Glutamatergic neuron (in vitro differentiated cells): Measurements from ENCODE around the gene ZNF619. TPM values are rescaled to one million over a fixed set of nuclear protein-coding genes. Genes with fewer than 3 reads are reported as not detected.
A peak's percentile ranks its signal among the peaks of the same experiment; 100 is the strongest.
"Not testable (repeated sequence)": the region's sequence is repeated elsewhere in the genome, so short reads cannot be mapped to it uniquely, and the experiment has no call there.

Experiments used
- DNase-seq: peaks from one replicate; pipeline ENCODE4 v3.0.0; 2022
- H3K27ac Mint-ChIP-seq: one replicate; pipeline ENCODE4 v1.8.0; 2020; ENCODE audit warnings: mild to moderate bottlenecking, mixed read lengths, inconsistent platforms; ENCODE audit not compliant: unreplicated experiment
- H3K27me3 Mint-ChIP-seq: one replicate; pipeline ENCODE4 v1.8.0; 2020; ENCODE audit warnings: mild to moderate bottlenecking, moderate library complexity, mixed read lengths, inconsistent platforms; ENCODE audit not compliant: unreplicated experiment
- H3K36me3 Mint-ChIP-seq: one replicate; pipeline ENCODE4 v1.8.0; 2020; ENCODE audit warnings: mild to moderate bottlenecking, mixed read lengths, inconsistent platforms; ENCODE audit not compliant: unreplicated experiment
- H3K4me1 Mint-ChIP-seq: one replicate; pipeline ENCODE4 v1.8.0; 2020; ENCODE audit warnings: mild to moderate bottlenecking, low read depth, mixed read lengths, inconsistent platforms; ENCODE audit not compliant: unreplicated experiment
- H3K4me3 Mint-ChIP-seq: one replicate; pipeline ENCODE4 v1.8.0; 2020; ENCODE audit warnings: mild to moderate bottlenecking, mixed read lengths, inconsistent platforms; ENCODE audit not compliant: unreplicated experiment
- H3K9me3 Mint-ChIP-seq: one replicate; pipeline ENCODE4 v1.8.0; 2020; ENCODE audit warnings: mild to moderate bottlenecking, moderate library complexity, mixed read lengths, inconsistent platforms; ENCODE audit not compliant: unreplicated experiment
- total RNA-seq: library from RNA; stranded (reverse); fragmentation: NEBNext Ultra II Directional; extraction: Animal tissue kit (Norgen Biotek cat#: 25700); gene quantifications from one replicate; pipeline ENCODE4 v1.2.1, GENCODE V29; 2021; ENCODE audit not compliant: unreplicated experiment
- TF ChIP-seq, protein P1 (sequence below): fragments of 200-600 bp; sonication (generic); IDR thresholded peaks from one replicate; pipeline ENCODE4 v1.5.0; 2021; ENCODE audit not compliant: partially characterized antibody, unreplicated experiment

The ZNF619 gene
- total RNA-seq, 1 donor from 2014 or later: 7.2 TPM

DNA sequence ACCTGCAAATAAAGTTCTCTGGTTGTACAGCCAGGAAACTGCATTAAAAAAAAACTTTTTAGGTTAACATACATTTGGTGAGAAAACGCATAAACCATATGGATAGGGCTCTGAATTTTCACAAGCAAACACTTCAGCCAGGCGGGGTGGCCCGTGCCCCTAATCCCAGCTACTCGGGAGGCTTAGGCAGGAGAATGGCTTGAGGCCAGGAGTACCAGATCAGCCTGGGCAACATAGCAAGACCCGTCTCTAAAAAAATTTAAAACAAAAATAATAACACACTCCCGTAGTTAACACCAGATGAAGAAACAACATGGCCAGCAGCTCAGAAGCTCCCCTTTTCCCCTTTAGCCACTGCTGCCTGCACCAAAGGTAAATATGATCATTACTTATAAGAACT, 23.0 kb upstream of the ZNF619 start:
- peaks cover 5% of the 10 kb centered on the region for H3K36me3 Mint-ChIP-seq
- peak overlapping the region; percentile 100 for H3K27ac Mint-ChIP-seq
- peaks cover 8% of the 10 kb centered on the region for H3K9me3 Mint-ChIP-seq
- no peak for DNase-seq
- H3K4me3 Mint-ChIP-seq: peak overlapping the region; percentile 97
- peaks cover 10% of the 10 kb centered on the region for H3K27me3 Mint-ChIP-seq
- TF ChIP-seq, protein P1, sequence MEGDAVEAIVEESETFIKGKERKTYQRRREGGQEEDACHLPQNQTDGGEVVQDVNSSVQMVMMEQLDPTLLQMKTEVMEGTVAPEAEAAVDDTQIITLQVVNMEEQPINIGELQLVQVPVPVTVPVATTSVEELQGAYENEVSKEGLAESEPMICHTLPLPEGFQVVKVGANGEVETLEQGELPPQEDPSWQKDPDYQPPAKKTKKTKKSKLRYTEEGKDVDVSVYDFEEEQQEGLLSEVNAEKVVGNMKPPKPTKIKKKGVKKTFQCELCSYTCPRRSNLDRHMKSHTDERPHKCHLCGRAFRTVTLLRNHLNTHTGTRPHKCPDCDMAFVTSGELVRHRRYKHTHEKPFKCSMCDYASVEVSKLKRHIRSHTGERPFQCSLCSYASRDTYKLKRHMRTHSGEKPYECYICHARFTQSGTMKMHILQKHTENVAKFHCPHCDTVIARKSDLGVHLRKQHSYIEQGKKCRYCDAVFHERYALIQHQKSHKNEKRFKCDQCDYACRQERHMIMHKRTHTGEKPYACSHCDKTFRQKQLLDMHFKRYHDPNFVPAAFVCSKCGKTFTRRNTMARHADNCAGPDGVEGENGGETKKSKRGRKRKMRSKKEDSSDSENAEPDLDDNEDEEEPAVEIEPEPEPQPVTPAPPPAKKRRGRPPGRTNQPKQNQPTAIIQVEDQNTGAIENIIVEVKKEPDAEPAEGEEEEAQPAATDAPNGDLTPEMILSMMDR: no peak
- peaks cover 12% of the 10 kb centered on the region for H3K4me1 Mint-ChIP-seq

DNA sequence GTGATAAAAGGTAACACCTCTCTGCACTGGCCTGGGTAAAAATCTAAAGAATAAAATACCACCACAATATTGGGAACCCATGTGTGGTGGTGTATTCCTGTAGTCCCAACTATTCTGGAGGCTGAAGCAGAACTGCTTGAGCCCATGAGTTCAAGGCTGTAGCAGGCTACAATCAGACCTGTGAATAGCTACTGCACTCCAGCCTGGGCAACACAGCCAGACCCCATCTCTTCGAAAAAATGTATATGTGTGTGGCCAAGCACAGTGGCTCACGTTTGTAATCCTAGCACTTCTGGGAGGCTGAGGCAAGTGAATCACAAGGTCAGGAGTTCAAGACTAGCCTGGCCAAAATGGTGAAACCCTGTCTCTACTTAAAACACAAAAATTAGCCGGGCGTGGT, 21.6 kb upstream of the ZNF619 start:
- H3K4me3 Mint-ChIP-seq: peak overlapping the region; percentile 16
- peaks cover 10% of the 10 kb centered on the region for H3K27me3 Mint-ChIP-seq
- peaks cover 5% of the 10 kb centered on the region for H3K36me3 Mint-ChIP-seq
- peak overlapping the region; percentile 9 for H3K27ac Mint-ChIP-seq
- H3K9me3 Mint-ChIP-seq: peaks cover 8% of the 10 kb centered on the region
- TF ChIP-seq, protein P1: no peak
- peaks cover 12% of the 10 kb centered on the region for H3K4me1 Mint-ChIP-seq
- no peak for DNase-seq

DNA sequence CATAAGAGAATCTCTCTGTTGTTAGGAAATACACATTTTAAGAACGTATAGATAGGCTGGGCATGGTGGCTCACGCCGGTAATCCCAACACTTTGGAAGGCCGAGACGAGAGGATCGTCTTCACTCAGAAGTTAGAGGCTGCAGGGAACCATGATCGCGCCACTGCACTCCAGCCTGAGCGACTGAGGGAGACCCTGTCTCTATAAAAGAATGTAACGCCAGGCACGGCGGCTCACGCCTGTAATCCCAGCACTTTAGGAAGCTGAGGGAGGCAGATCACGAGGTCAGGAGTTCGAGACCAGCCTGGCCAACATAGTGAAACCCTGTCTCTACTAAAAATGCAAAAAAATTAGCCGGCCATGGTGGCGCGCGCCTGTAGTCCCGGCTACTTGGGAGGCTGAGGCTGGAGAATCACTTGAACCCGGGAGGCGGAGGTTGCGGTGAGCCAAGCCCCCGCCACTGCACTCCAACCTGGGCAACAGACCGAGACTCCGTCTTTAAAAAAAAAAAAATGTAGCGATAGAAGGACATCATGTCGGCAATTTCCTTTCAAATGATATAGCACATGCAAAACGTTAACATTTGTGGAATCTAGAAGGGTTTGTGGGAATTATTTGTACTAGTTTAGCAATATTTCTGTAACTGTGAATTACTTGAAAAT, 20.5 kb upstream of the ZNF619 start:
- Mint-ChIP-seq H3K27me3 (peaks cover 10% of the 10 kb centered on the region), H3K4me1 (peaks cover 12% of the 10 kb centered on the region), H3K4me3 (peak overlapping the region; percentile 96), H3K36me3 (peaks cover 5% of the 10 kb centered on the region), H3K9me3 (peaks cover 8% of the 10 kb centered on the region), H3K27ac (peak overlapping the region; percentile 88)
- no peak for DNase-seq
- TF ChIP-seq, protein P1: no peak

DNA sequence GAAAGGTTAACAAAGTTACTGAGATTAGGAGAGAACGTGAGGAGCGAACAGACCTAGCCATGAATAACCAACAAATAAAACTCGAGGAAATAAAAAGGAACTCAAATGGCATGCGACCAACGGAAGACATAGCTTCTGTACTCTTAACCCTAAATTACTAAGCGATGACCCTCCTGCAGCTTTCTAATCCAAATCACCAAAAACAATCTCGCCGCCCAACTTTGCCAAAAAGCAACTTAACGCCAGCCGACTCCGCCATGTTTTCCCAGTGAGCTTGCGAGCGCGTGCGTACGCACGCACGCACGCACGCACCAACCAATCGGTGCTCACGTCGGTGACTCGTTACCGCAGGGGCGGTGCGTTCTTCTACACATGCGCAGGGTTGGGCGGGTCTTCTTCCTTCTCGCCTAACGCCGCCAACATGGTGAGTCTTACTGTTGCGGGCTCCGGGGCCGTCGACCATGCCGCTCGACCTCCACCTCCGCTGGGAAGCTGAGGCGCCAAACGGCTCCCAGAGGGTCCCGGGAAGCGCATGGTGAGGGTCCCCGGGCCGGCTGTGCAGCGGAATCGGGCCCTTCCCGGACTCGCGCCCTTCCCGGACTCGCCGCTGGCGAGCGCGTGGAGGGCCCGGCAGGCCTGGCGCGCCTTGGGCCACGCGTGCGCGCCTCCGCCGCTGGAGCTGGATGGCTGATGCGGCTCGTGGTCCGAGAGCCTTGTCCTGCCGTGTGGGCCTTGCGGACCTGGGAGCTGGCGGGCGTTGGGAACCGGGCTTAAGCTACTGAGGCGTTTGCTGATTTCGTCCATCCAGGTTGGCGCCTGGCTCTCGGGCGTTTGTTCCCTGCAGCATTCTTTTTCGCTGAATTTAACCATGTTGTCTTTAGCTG, 19.7 kb upstream of the ZNF619 start, which contains the start of gene RPL14:
TSS of gene RPL14 (plus strand) at position 400 of the 884 bp plus-strand sequence. CDS start at position 533, 133 bp downstream.
- peak within 1 kb of the TSS; percentile 88 for H3K27ac Mint-ChIP-seq
- TF ChIP-seq, protein P1: no peak

DNA sequence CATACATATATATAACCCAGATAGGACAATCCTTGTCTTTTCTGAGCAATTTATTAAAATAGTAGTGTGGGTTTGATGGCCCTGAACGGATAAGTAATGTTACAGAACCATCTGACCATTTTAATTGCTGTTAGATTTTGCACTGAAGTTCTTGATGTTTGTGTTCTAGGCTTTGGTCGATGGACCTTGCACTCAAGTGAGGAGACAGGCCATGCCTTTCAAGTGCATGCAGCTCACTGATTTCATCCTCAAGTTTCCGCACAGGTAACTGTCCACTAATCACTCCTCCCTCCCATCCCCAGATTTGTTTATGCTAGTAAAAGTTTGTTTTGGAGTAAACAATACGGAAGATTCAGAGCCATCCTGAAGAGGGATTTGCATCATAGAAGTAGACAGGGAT, 18.4 kb upstream of the ZNF619 start:
- Mint-ChIP-seq H3K4me3 (peak overlapping the region; percentile 88), H3K27me3 (peaks cover 5% of the 10 kb centered on the region), H3K27ac (peak overlapping the region; percentile 83), H3K4me1 (peaks cover 10% of the 10 kb centered on the region), H3K36me3 (peaks cover 5% of the 10 kb centered on the region), H3K9me3 (peaks cover 3% of the 10 kb centered on the region)
- TF ChIP-seq, protein P1: no peak
- no peak for DNase-seq

More for the DNA sequence above, 19.7 kb upstream of the ZNF619 start, which contains the start of gene RPL14:
- peaks cover 8% of the 10 kb centered on the region for H3K9me3 Mint-ChIP-seq
- peaks cover 5% of the 10 kb centered on the region for H3K36me3 Mint-ChIP-seq
- peaks cover 10% of the 10 kb centered on the region for H3K27me3 Mint-ChIP-seq
- peak within 1 kb of the TSS; percentile 96 for H3K4me3 Mint-ChIP-seq
- H3K4me1 Mint-ChIP-seq: peaks cover 12% of the 10 kb centered on the region
- DNase-seq: peak; percentile 94

DNA sequence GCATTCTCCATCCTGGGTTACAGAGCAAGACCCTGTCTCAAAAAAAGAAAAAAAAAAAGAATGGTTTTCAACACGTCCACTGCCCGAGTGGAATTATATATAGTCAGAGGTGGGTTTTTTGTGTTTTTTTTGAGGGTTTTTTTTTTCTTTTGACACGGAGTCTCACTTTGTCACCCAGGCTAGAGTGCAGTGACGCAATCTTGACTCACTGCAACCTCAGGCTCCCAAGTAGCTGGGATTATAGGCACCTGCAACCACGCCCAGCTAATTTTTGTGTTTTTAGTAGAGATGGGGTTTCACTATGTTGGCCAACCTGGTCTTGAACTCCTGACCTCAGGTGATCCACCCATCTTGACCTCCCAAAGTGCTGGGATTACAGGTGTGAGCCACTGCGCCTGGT, 16.4 kb upstream of the ZNF619 start:
- H3K4me3 Mint-ChIP-seq, DNase-seq, H3K27me3 Mint-ChIP-seq, H3K27ac Mint-ChIP-seq, H3K9me3 Mint-ChIP-seq, H3K36me3 Mint-ChIP-seq: not testable (repeated sequence)
- peaks cover 12% of the 10 kb centered on the region for H3K4me1 Mint-ChIP-seq
